Epithelial cell of proximal tubule (primary cell): Measurements from ENCODE around the gene LRP1-AS. TPM values are rescaled to one million over a fixed set of nuclear protein-coding genes. Genes with fewer than 3 reads are reported as not detected.

Experiments used
- DNase-seq: peaks from one replicate; pipeline ENCODE4 v3.0.0-alpha.2; 2011; ENCODE audit warnings: low read depth
- H3K4me3 ChIP-seq: 2 replicates; pipeline ENCODE4 v1.5.1; 2011; ENCODE audit warnings: low read depth, mild to moderate bottlenecking, low read length
- CTCF ChIP-seq: conservative IDR thresholded peaks from 2 replicates; pipeline ENCODE4 v1.5.1; 2012; ENCODE audit warnings: low read depth, mild to moderate bottlenecking, low read length
- total RNA-seq: library from RNA; depleted of rRNA; stranded (reverse); fragments of >200 nt; gene quantifications from 2 replicates; pipeline ENCODE4 v1.2.3, GENCODE V29; 2015

The LRP1-AS gene
- total RNA-seq, 1 donor from 2014 or later = not detected

- no peak for TF ChIP-seq CTCF
- no peak overlapping the region for H3K4me3 ChIP-seq
- no peak for DNase-seq
Observed at GRCh38 chr12:57193706-57194245, 46.4 kb upstream of the LRP1-AS start.

- DNase-seq = no peak
Observed at GRCh38 chr12:57192920-57193319, 45.5 kb upstream of the LRP1-AS start.

GRCh38 chr12:57191410-57191809 lies 44.0 kb upstream of the LRP1-AS start:
- no peak overlapping the region for H3K4me3 ChIP-seq
- no peak for DNase-seq
- no peak for TF ChIP-seq CTCF

More at GRCh38 chr12:57192920-57193319, 45.5 kb upstream of the LRP1-AS start:
- no peak overlapping the region for H3K4me3 ChIP-seq
- TF ChIP-seq CTCF = no peak

- no peak overlapping the region for H3K4me3 ChIP-seq
- no peak for DNase-seq
Observed at GRCh38 chr12:57190821-57191220, 43.4 kb upstream of the LRP1-AS start.

GRCh38 chr12:57190037-57190436 lies 42.6 kb upstream of the LRP1-AS start:
- no peak for DNase-seq
- no peak for TF ChIP-seq CTCF
- no peak overlapping the region for H3K4me3 ChIP-seq

More at GRCh38 chr12:57190821-57191220, 43.4 kb upstream of the LRP1-AS start:
- TF ChIP-seq CTCF = no peak

GRCh38 chr12:57188090-57188425 lies 40.6 kb upstream of the LRP1-AS start:
- no peak for DNase-seq
- H3K4me3 ChIP-seq = no peak overlapping the region
- no peak for TF ChIP-seq CTCF

- no peak overlapping the region for H3K4me3 ChIP-seq
- no peak for DNase-seq
- TF ChIP-seq CTCF = no peak
Observed at GRCh38 chr12:57187222-57188089, 40.0 kb upstream of the LRP1-AS start.
